ENCODE data around the gene NBPF3.
"Not testable (repeated sequence)": the region's sequence is repeated elsewhere in the genome, so short reads cannot be mapped to it uniquely, and the experiment has no call there.

NBPF3 gene

DNA sequence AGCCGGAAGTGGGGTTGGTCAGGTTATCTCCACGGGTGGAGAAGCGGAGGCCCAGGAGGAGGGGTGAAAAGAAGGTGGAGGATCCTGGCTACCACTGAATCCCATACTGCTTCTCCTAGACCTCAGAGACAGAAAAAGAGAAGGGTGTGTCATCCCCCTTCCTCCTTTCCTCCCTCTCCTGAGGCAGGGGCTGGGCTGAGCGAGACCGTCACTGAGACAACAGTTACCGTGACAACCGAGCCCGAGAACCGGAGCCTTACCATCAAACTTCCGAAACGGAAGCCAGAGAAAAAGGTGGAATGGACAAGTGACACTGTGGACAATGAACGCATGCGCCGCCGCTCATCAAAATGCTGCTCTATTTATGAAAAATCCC is 42.1 kb upstream of the NBPF3 start:
- H2AFZ ChIP-seq (ENCODE audit: insufficient read depth, low read length, poor library complexity): no peak overlapping the region
- no peak overlapping the region for H3K9ac ChIP-seq (ENCODE audit: low read length)
- H3K4me2 ChIP-seq (ENCODE audit: low read length): no peak overlapping the region
- H3K4me1 ChIP-seq (ENCODE audit: control insufficient read depth in 1 of 2, insufficient read depth in 2 of 2, low read length in 2 of 2): peaks cover 0 to 3% of the 10 kb centered on the region in 2 experiments
- no peaks in the 10 kb centered on the region for H3K79me2 ChIP-seq (ENCODE audit: control insufficient read depth, insufficient read depth, low read length, poor library complexity)
- no peaks in the 10 kb centered on the region for H3K36me3 ChIP-seq (ENCODE audit: control insufficient read depth in 1 of 2, insufficient read depth in 2 of 2, low read length in 2 of 2)
- H3K4me3 ChIP-seq (ENCODE audit: low read depth, low read length): no peak overlapping the region
- H3K27me3 ChIP-seq (ENCODE audit: insufficient read depth, low read length): no peaks in the 10 kb centered on the region
- no peak overlapping the region for H3K14ac ChIP-seq (ENCODE audit: low read length)
- no peak overlapping the region for H2BK12ac ChIP-seq (ENCODE audit: low read length)
- H4K8ac ChIP-seq (ENCODE audit: low read depth, low read length): no peak overlapping the region
- H4K91ac ChIP-seq (ENCODE audit: low read depth, low read length): no peak overlapping the region
- H2AK5ac ChIP-seq (ENCODE audit: low read length): no peak overlapping the region
- WGBS (ENCODE audit: extremely low coverage, insufficient coverage, insufficient read length): no CpG with 5 or more reads among the region's 15 CpGs
- no peak overlapping the region for H3K27ac ChIP-seq (ENCODE audit: low read depth, low read length)
- H3K4ac ChIP-seq (ENCODE audit: low read depth, low read length): no peak overlapping the region
- peaks cover 2% of the 10 kb centered on the region for H3K79me1 ChIP-seq (ENCODE audit: low read length)
- DNase-seq: no peak
- no peak overlapping the region for H4K12ac ChIP-seq (ENCODE audit: low read depth, low read length)
- H3K18ac ChIP-seq (ENCODE audit: low read length): no peak overlapping the region
- no peaks in the 10 kb centered on the region for H3K9me3 ChIP-seq (ENCODE audit: insufficient read depth, low read depth, low read length)
- no peak overlapping the region for H3K23ac ChIP-seq (ENCODE audit: low read length)
- no peak overlapping the region for H2BK120ac ChIP-seq (ENCODE audit: insufficient read depth, low read length, poor library complexity)
- peak overlapping the region; percentile 1 for H2BK5ac ChIP-seq (ENCODE audit: low read depth, low read length, poor library complexity)

DNA sequence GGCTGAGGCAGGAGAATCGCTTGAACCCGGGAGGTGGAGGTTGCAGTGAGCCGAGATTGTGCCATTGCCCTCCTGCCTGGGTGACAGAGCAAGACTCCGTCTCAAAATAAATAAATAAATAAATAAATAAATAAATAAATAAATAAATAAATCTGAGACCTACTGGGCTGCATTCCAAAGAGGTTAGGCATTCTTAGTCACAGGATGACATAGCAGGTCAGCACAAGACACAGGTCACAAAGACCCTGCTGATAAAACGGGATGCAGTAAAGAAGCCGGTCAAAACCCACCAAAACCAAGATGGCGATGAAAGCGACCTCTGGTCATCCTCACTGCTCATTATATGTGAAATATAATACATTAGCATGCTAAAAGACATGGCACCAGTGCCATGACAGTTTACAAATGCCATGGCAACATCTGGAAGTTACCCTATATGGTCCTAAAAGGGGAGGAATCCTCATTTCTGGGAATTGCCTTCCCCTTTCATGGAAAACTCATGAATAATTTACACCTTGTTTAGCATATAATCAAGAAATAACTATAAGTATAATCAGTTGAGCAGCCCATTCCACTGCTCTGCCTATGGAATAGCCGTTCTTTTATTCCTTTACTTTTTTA is 38.1 kb upstream of the NBPF3 start:
- not testable (repeated sequence) for H3K79me1 ChIP-seq (ENCODE audit: low read length); H3K14ac ChIP-seq (ENCODE audit: low read length); H3K79me2 ChIP-seq (ENCODE audit: control insufficient read depth, insufficient read depth, low read length, poor library complexity); H3K23ac ChIP-seq (ENCODE audit: low read length); H3K27ac ChIP-seq (ENCODE audit: low read depth, low read length); H3K4me1 ChIP-seq (ENCODE audit: control insufficient read depth in 1 of 2, insufficient read depth in 2 of 2, low read length in 2 of 2); H2BK12ac ChIP-seq (ENCODE audit: low read length); H3K4me3 ChIP-seq (ENCODE audit: low read depth, low read length); H3K4ac ChIP-seq (ENCODE audit: low read depth, low read length); H3K18ac ChIP-seq (ENCODE audit: low read length); H3K9ac ChIP-seq (ENCODE audit: low read length); H2BK120ac ChIP-seq (ENCODE audit: insufficient read depth, low read length, poor library complexity); H4K91ac ChIP-seq (ENCODE audit: low read depth, low read length); H2AK5ac ChIP-seq (ENCODE audit: low read length); H2AFZ ChIP-seq (ENCODE audit: insufficient read depth, low read length, poor library complexity); H3K27me3 ChIP-seq (ENCODE audit: insufficient read depth, low read length); H3K36me3 ChIP-seq (ENCODE audit: control insufficient read depth in 1 of 2, insufficient read depth in 2 of 2, low read length in 2 of 2); H4K12ac ChIP-seq (ENCODE audit: low read depth, low read length); H3K4me2 ChIP-seq (ENCODE audit: low read length); H3K9me3 ChIP-seq (ENCODE audit: insufficient read depth, low read depth, low read length); H4K8ac ChIP-seq (ENCODE audit: low read depth, low read length); H2BK5ac ChIP-seq (ENCODE audit: low read depth, low read length, poor library complexity)
- WGBS (ENCODE audit: extremely low coverage, insufficient coverage, insufficient read length): no CpG with 5 or more reads among the region's 9 CpGs
- DNase-seq: peak; percentile 23 to 68

DNA sequence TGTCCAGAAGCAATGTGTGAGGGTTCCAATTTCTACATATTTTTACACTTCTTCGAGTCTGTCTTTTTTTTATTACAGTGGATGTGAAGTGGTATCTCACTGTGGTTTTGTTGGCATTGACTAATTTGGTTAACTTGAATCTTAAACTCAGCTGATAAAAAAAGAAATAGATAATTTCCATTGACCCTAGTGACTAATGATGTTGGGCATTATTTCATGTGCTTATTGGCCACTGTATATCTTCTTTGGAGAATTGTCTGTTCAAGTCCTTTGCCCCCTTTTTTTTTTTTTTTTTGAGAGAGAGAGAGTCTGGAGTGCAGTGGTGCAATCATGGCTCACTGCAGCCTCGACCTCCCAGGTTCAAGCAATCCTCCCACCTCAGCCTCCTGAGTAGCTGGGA is 33.3 kb upstream of the NBPF3 start:
- H4K12ac ChIP-seq (ENCODE audit: low read depth, low read length): no peak overlapping the region
- H4K91ac ChIP-seq (ENCODE audit: low read depth, low read length): no peak overlapping the region
- no CpG with 5 or more reads among the region's 2 CpGs for WGBS (ENCODE audit: extremely low coverage, insufficient coverage, insufficient read length)
- H4K8ac ChIP-seq (ENCODE audit: low read depth, low read length): no peak overlapping the region
- H3K36me3 ChIP-seq (ENCODE audit: control insufficient read depth in 1 of 2, insufficient read depth in 2 of 2, low read length in 2 of 2): no peaks in the 10 kb centered on the region
- H3K4me1 ChIP-seq (ENCODE audit: control insufficient read depth in 1 of 2, insufficient read depth in 2 of 2, low read length in 2 of 2): peaks cover 0 to 8% of the 10 kb centered on the region in 2 experiments
- H3K4ac ChIP-seq (ENCODE audit: low read depth, low read length): no peak overlapping the region
- no peak overlapping the region for H2AK5ac ChIP-seq (ENCODE audit: low read length)
- no peak overlapping the region for H3K18ac ChIP-seq (ENCODE audit: low read length)
- no peak overlapping the region for H2BK120ac ChIP-seq (ENCODE audit: insufficient read depth, low read length, poor library complexity)
- H3K23ac ChIP-seq (ENCODE audit: low read length): no peak overlapping the region
- no peak overlapping the region for H2BK5ac ChIP-seq (ENCODE audit: low read depth, low read length, poor library complexity)
- no peaks in the 10 kb centered on the region for H3K27me3 ChIP-seq (ENCODE audit: insufficient read depth, low read length)
- H3K4me2 ChIP-seq (ENCODE audit: low read length): no peak overlapping the region
- H3K79me1 ChIP-seq (ENCODE audit: low read length): no peaks in the 10 kb centered on the region
- no peak overlapping the region for H3K14ac ChIP-seq (ENCODE audit: low read length)
- no peak overlapping the region for H3K4me3 ChIP-seq (ENCODE audit: low read depth, low read length)
- no peaks in the 10 kb centered on the region for H3K79me2 ChIP-seq (ENCODE audit: control insufficient read depth, insufficient read depth, low read length, poor library complexity)
- no peak overlapping the region for H2BK12ac ChIP-seq (ENCODE audit: low read length)
- no peak for DNase-seq
- H2AFZ ChIP-seq (ENCODE audit: insufficient read depth, low read length, poor library complexity): no peak overlapping the region
- no peak overlapping the region for H3K9ac ChIP-seq (ENCODE audit: low read length)
- no peak overlapping the region for H3K27ac ChIP-seq (ENCODE audit: low read depth, low read length)
- no peaks in the 10 kb centered on the region for H3K9me3 ChIP-seq (ENCODE audit: insufficient read depth, low read depth, low read length)

GRCh38 chr1:21409897-21410296 is 30.0 kb upstream of the NBPF3 start:
- not testable (repeated sequence) for H3K4me1 ChIP-seq (ENCODE audit: control insufficient read depth in 1 of 2, insufficient read depth in 2 of 2, low read length in 2 of 2); H4K8ac ChIP-seq (ENCODE audit: low read depth, low read length); H3K36me3 ChIP-seq (ENCODE audit: control insufficient read depth in 1 of 2, insufficient read depth in 2 of 2, low read length in 2 of 2); H2AK5ac ChIP-seq (ENCODE audit: low read length); H3K79me1 ChIP-seq (ENCODE audit: low read length); H2BK120ac ChIP-seq (ENCODE audit: insufficient read depth, low read length, poor library complexity); H2BK5ac ChIP-seq (ENCODE audit: low read depth, low read length, poor library complexity); H3K4me2 ChIP-seq (ENCODE audit: low read length); H2BK12ac ChIP-seq (ENCODE audit: low read length); H3K18ac ChIP-seq (ENCODE audit: low read length); H3K79me2 ChIP-seq (ENCODE audit: control insufficient read depth, insufficient read depth, low read length, poor library complexity); H2AFZ ChIP-seq (ENCODE audit: insufficient read depth, low read length, poor library complexity); H3K9ac ChIP-seq (ENCODE audit: low read length); H3K14ac ChIP-seq (ENCODE audit: low read length); H3K27ac ChIP-seq (ENCODE audit: low read depth, low read length); H4K12ac ChIP-seq (ENCODE audit: low read depth, low read length); H3K9me3 ChIP-seq (ENCODE audit: insufficient read depth, low read depth, low read length); H3K23ac ChIP-seq (ENCODE audit: low read length); H4K91ac ChIP-seq (ENCODE audit: low read depth, low read length); H3K4ac ChIP-seq (ENCODE audit: low read depth, low read length); DNase-seq; H3K27me3 ChIP-seq (ENCODE audit: insufficient read depth, low read length); H3K4me3 ChIP-seq (ENCODE audit: low read depth, low read length)
- no CpG with 5 or more reads among the region's 3 CpGs for WGBS (ENCODE audit: extremely low coverage, insufficient coverage, insufficient read length)

Data from trophoblast cell (in vitro differentiated cells and primary cell).